ENCODE measurements around the gene FTSJ3. TPM values are rescaled to one million over a fixed set of nuclear protein-coding genes. Genes with fewer than 3 reads are reported as not detected.

FTSJ3 gene
- total and polyA plus RNA-seq, 2 of the 13 experiments (the other 11 are each of a cell fraction or from before 2014, with no cell fraction given) = 26.0 to 64.2 TPM

DNA sequence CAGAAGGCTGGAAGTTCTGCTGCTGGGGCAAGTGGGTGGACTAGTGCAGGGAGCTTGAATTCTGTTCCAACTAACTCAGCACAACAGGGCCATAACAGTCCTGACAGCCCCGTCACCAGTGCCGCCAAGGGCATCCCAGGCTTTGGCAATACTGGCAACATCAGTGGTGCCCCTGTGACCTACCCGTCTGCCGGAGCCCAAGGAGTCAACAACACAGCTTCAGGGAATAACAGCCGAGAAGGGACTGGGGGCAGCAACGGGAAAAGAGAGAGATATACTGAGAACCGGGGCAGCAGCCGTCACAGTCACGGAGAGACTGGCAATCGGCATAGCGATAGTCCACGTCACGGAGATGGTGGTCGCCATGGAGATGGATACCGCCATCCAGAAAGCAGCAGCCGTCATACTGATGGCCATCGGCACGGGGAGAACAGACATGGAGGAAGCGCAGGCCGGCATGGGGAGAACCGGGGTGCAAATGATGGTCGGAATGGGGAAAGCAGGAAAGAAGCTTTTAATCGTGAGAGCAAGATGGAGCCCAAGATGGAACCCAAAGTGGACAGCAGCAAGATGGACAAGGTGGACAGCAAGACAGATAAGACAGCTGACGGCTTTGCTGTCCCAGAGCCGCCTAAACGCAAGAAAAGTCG, 9.6 kb downstream of the FTSJ3 start (continued):
- TF ChIP-seq, protein P1, sequence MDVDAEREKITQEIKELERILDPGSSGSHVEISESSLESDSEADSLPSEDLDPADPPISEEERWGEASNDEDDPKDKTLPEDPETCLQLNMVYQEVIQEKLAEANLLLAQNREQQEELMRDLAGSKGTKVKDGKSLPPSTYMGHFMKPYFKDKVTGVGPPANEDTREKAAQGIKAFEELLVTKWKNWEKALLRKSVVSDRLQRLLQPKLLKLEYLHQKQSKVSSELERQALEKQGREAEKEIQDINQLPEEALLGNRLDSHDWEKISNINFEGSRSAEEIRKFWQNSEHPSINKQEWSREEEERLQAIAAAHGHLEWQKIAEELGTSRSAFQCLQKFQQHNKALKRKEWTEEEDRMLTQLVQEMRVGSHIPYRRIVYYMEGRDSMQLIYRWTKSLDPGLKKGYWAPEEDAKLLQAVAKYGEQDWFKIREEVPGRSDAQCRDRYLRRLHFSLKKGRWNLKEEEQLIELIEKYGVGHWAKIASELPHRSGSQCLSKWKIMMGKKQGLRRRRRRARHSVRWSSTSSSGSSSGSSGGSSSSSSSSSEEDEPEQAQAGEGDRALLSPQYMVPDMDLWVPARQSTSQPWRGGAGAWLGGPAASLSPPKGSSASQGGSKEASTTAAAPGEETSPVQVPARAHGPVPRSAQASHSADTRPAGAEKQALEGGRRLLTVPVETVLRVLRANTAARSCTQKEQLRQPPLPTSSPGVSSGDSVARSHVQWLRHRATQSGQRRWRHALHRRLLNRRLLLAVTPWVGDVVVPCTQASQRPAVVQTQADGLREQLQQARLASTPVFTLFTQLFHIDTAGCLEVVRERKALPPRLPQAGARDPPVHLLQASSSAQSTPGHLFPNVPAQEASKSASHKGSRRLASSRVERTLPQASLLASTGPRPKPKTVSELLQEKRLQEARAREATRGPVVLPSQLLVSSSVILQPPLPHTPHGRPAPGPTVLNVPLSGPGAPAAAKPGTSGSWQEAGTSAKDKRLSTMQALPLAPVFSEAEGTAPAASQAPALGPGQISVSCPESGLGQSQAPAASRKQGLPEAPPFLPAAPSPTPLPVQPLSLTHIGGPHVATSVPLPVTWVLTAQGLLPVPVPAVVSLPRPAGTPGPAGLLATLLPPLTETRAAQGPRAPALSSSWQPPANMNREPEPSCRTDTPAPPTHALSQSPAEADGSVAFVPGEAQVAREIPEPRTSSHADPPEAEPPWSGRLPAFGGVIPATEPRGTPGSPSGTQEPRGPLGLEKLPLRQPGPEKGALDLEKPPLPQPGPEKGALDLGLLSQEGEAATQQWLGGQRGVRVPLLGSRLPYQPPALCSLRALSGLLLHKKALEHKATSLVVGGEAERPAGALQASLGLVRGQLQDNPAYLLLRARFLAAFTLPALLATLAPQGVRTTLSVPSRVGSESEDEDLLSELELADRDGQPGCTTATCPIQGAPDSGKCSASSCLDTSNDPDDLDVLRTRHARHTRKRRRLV (CRISPR knock-in tag; IDR thresholded peaks at IDR 0.05) = no peak
- TF ChIP-seq SRSF1 (optimal IDR thresholded peaks at IDR 0.05; ENCODE audit: low read depth, low read length) (peak; percentile 44), ZNF432 (CRISPR knock-in tag; IDR thresholded peaks at IDR 0.05; ENCODE audit: borderline replicate concordance) (no peak), ZNF296 (CRISPR knock-in tag; conservative IDR thresholded peaks at IDR 0.05) (0 out of 2 replicates have a peak, but pooled peaks have one; percentile 16), RBM22 (optimal IDR thresholded peaks at IDR 0.05; ENCODE audit: low read length) (peak; percentile 88), ZNF775 (CRISPR knock-in tag; IDR thresholded peaks at IDR 0.05; ENCODE audit: borderline replicate concordance) (no peak), ZNF496 (CRISPR knock-in tag; IDR thresholded peaks at IDR 0.05; ENCODE audit: insufficient replicate concordance) (no peak), ZNF558 (CRISPR knock-in tag; IDR thresholded peaks at IDR 0.05; ENCODE audit: borderline replicate concordance) (0 out of 2 replicates have a peak, but pooled peaks have one; percentile 22)

All from HepG2 (cell line).